IPS-NIHi11 (cell line): ENCODE measurements around the gene COX7A2.
A peak's percentile ranks its signal among the peaks of the same experiment; 100 is the strongest.

Experiments used
- DNase-seq: peaks from one replicate; pipeline ENCODE4 v3.0.0; 2012; ENCODE audit warnings: mixed read lengths, low spot score

Gene COX7A2

DNA sequence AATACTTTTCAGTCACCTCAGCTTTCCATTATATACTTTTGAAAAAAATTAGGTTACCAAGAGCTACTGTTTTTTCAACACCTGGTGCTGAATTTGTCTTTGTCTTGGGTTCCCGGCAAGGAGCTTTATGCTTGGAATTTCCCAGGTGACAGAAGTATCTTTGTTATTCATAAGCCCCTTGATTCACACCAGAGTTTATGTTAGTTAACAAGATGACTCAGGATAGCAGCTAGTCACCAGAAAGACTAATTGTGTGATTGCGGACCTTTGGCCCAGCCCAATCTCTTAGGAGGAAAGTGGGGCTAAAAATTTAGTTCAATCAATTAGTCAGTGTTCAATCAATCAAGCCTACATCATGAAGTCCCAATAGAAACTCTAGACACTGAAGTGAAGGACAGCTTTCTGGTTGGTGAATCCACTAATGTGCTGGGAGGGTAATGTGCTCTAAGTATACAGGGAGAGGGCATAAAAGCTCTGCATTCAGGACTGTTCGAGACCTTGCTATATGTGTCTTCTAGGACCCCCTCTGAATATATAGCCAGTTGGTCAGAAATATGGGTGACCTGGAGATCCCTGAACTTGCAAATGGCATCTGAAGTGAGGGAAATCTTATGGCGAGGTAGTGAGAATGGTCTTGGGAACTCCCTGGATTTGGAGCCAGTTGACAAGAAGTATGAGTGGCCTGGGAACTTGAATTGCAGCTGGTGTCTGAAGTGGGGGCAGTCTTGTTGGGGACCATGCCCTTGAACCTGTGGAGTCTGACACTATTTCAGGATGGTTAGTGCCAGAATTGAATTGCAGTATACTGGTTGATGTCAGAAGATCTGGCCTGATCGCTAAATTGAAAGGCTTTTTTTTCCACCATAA is 24.8 kb upstream of the COX7A2 start:
- DNase-seq: peak; percentile 33

DNA sequence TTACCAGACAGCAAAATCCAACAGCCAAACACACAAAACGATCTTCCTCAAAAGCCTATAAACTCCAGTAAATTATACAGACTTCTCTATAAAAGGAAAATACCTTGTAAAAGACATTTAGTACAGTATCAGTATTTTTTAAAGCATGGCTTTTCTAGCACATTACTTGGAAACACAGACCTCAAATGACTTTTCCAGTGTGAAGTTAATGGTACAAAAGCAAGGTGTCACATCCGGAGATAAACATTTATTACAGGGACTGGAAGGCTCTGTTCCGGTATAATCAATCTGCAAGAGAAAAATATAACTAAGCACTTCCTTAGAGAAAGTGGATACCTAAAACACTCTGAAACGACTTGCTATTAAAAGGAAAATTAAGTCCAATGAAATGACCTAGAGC is 23.9 kb upstream of the COX7A2 start:
- DNase-seq: no peak

DNA sequence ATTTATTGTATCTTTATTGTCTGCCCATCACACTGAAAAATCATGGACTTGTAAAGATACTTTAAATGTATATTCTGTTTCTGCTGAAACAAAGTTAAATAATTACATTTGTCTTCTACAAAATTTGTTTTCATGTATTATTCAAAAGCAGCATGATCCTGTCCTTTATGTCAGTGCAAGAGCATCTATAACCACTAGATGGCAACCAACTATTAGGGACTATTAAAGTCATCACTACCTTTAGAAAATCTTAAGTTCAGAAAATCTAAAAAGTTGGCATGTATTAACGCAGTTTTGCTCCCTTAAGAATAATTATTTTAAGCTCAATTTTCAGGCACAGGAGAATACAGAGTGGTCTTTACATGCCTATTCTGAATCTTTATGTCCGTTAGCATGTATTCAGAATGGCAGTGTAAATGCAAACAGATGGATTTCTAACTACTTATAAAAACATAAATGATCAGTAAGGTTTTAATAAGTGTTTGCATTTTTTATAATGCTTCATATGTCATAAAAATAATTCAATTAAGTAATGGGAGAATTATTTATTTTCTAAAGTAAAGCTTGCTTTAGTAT is 23.2 kb upstream of the COX7A2 start:
- DNase-seq: peak; percentile 32

DNA sequence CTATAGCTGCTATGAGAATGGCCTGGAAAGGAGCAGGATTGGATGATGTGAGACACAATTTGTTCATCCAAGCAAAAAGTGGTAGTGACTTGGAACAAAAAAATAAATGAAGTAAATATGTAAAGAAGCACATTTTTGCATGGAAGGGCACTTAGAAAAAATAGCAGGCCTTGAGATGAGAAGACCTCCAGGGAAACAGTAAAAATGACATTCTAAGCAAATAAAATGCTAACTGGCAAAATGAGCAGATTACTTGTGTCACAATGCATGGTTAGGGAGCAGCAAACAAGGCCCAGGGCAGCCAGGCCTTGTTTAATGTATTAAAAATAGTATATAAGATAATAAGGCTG is 19.8 kb upstream of the COX7A2 start:
- DNase-seq: no peak

DNA sequence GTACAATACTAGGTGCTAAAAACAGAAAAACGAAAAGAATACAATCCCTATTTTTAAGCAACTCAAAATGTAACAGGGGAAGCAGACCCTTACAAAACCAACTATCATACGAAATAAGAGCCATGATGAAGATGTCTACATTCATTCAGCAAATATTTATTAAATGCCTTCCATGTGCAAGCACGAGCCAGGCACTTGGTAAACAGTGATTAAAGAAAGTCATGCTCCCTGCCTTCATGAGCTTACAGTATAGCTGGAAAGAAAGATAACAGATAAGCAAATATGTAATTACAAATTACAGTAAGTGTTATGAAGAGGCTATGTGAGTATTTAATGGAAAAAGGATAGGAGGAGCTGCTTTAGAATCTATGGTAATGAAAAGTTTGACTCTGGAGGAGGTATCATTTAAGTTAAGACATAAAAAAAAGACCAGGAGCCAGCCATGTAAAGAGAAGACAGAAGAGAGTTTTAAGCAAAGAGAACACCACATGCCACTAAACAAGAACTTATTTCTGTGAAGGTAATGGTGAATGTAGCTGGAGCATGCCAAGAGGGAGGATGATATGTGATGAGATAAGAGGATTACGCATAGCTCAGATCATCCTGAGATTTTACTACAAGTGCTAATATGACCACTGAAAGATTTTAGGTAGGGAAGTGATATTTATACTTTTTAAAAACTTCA is 19.3 kb upstream of the COX7A2 start:
- DNase-seq: no peak

DNA sequence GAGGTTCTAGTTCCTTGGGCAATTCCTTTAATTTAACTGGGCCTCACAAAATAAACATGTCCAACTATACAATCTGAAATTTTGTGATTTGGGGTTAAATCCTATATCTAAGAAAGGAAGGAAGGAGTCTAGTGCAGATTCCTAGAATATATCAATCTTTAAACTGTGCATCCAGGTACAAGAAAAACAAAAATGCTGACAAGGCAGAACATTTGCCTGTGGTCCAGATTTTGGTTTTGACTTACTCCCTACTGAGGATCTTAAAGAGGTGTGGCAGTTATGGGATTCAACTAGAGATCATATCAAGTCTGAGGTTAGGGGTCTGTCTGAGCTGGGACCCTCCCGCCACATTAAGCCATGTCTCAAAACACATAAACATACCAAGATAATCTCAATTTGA is 17.7 kb upstream of the COX7A2 start:
- no peak for DNase-seq

DNA sequence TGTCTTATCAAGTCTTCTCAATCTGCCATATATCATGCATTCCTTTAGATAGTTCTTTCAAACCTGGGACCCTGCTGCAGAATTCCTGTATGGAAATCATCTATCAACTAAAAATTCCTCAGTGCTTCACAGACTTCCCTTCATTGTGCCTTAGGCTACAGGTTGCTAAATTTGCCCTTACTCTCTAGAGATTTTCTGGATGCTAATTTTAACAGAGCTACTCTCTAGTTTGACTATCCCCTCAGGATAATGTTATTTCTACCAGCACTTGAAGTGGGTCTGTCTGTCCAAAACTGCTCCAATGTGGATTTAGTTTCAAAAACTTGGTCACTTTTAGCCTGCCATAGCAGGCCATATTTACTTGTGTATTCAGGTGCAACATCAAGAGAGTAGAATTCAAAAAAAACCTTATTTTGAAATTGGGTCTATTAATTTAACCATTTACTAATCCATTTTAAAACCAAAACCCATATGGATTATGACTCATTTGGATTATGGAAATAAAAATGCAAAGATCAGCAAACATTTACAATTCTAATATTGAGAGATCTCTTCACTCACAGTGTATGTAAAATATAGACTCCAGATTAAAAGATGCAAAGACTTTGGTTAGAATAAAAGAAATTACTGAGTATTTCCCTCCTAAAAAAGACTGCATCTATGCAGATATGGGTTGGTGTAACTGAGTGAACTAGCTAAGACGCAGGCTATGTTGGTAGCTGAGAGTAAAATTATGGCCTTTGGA is 13.9 kb upstream of the COX7A2 start:
- no peak for DNase-seq

DNA sequence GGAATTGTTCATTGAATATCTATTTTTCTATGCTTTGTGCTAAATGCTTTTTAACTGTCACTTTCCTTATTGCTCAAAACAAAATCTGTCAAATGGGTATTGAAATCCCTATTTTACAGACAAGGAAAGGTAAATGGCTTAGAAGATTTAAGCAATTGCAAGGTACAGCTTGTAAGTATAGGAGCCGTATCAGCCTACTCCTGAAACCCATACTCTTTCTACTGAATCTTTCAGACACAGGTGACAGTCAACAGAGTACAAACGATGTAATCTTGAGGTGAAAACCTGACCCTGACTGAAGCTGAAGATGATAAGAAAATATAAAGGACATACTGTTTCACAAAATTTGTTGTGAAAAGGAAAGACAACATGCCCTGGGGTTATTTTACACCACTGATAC is 7.0 kb upstream of the COX7A2 start:
- DNase-seq: no peak

DNA sequence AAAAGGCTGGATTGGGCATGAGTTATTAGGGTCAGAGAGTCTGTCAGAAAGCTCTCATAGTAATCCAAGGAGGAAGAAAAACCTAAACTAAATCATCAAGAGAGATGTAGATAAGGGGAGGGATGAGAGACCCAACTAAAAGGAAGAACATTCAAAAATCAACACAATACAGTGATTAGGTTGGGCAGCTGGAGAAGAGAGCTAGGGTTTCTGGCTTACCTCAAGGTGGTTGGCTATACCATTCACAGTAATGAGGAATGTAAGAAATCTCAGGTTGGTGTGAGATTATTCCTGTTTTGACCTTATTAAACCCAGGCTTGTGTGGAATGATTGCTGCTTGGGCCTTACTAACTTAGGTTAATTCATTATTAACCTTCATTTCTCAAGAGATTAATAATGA is 6.2 kb upstream of the COX7A2 start:
- DNase-seq: no peak

DNA sequence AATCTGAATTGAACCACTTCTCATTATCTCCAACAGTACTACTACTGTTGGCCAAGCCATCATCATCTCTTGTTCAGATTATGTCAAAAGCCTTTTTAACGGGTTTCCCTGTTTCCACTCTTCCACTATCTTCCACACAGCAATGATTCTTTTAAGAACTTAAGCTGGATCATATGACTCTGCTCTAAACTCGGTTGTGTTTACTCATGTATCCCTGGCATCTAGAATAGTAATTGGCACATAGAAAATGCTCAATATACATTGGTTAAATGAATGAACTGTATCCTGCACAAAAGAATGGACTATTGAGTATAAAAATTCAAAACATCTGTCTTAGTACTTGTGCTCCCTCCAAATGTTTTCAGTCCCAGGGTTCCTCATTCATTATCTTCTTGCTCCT is 2.8 kb upstream of the COX7A2 start:
- DNase-seq: no peak

DNA sequence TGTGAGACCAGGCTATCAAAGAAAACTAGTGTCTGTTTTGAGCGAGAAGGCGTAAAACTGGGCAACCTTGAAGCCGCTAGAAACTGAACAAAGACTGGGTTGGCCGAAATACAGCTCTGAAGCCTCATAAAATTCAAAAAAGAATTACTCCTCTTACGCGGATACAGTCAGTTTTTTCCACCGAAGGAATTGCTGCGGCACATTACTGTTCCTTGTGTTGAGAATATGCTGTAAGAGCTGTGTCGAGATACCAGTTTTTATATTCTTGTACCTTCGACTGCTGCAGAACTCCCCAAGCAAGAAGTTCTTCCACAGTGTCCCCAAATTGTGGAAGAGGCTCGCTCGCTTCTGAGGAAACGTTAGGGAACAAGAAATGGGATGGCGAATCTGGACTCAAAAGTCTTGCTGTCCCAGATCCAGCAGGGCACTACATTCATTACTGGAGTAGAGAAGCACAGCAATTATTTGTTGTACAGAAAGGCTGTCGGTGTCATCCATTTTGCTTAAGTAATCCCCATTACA is 523 bp upstream of the COX7A2 start:
- DNase-seq: no peak

DNA sequence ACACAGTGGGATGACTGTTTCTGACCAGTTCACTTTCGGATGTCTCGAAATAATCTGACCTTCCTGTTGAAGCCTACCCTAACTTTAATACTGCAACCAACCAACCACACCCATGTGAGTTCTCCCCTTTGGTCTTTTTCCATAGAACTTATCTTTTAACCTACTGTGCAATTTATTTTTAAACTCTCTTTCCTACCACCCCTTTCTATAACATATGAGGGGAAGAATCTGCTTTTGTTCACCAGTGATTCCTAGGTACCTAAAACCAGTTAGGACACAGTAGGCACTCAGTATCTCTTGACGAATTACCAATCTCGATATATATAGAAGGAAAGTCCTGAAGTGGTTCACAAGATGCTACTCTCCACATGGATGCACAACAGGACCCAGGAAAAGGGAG is 7.0 kb downstream of the COX7A2 start:
- no peak for DNase-seq

DNA sequence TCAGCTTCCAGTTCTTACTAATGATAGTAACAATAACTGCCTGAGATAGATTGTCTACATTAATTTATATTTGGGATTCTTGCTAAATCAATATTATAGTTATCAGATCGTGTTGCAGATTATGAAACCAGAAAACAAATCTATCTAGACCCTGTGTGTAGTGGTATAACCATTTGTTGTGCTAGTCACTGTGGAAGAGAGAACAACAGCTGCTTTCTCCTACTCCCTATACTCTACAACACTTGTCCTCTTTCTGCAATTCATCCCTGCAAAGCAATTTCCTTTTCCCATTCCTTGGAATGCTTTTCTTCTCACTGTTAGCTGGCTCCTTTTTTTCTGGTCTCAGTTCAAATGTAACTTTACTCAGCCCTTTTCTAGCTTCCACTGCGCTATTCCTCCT is 8.3 kb downstream of the COX7A2 start:
- no peak for DNase-seq

DNA sequence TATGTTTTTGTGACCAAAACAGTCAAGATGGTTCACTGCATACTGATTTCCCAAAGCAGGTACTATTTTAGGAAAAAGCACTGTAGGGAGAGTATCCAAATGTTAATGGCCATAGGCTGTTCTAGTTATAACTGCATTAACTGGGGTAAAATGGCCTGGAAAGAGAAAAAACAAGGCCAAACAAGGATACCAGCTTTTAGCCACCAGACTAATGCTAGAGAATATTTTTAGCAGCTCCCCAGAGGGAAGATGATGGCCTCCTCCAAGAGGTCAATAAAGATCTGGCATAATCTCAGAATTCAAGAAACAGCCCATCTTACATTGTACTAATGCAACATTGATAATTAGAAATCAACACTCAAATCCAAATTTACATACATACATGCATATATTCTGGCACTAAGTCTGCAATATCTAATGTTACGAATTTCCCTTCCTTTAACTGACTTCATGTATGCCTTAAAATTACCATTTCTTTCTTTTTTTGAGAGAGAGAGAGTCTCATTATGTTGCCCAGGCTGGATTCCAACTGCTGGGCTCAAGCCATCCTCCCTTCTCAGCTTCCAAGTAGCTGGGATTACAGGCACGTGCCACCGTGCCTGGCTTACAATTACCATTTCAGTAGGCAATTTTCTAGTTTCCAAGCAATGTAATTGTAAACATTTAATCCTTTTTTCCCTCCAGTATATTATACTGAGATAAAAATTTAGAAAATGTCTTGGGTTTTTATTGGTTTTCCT is 9.3 kb downstream of the COX7A2 start:
- DNase-seq: no peak

DNA sequence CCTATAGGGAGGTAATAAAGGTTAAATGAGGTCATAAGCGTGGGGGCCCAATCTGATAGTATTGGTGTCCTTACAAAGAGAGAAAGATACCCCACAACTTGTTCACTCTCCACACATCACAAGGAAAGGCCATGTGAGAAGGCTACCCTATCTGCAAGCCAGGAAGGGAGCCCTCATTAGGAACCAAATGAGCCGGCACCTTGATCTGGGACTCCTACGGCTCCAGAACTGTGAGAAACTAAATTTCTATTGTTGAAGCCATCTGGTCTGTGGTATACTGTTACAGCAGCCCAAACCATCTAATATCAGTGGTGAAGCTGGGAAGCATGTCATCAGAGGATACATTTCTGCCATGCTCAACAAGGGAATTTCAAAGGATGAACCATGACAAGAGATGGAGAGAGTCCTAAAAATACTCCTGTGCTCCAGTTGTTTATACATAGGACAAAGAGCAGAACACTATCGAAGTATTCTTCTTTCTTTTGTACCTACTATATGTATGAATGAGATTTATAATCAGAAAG is 10.4 kb downstream of the COX7A2 start:
- DNase-seq: no peak

DNA sequence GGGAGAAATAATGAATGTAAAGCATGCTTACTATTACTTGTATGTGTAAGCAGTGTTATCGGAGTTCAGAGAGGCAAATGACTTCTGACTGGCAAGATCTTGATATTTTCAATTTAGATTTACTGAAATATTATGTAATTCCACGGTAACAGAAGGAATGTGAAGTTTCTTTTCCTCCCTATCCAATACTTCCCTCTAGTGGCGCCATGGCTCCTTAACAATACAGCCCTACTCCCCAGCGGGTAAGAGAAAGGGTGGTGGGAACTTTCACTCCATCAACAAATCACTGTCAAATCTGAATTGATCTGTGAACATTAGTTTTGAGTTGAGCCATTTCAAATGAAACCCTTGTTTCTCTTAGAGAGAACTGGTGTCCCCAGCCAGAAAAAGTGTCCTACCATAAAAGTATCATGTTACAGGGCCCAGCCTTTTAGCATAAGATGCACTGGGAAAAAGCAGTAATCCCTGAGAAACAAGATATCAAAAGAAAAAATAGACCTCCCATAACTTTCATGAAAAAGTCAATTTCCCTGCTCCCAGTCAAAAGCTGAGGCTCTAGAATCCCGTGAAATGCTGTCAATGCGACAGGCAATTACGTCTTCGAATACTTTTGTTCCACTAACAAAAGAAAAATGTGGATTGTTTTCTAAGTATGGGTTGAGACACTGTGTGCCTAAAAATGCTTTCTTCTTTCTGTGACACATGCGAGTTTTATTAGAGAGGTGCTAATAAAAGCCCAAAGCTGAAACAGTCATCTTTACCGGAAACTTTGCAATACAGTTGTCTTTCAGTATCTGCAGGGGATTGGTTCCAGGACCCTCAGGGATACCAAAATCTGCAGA is 12.9 kb downstream of the COX7A2 start:
- peak; percentile 57 for DNase-seq

DNA sequence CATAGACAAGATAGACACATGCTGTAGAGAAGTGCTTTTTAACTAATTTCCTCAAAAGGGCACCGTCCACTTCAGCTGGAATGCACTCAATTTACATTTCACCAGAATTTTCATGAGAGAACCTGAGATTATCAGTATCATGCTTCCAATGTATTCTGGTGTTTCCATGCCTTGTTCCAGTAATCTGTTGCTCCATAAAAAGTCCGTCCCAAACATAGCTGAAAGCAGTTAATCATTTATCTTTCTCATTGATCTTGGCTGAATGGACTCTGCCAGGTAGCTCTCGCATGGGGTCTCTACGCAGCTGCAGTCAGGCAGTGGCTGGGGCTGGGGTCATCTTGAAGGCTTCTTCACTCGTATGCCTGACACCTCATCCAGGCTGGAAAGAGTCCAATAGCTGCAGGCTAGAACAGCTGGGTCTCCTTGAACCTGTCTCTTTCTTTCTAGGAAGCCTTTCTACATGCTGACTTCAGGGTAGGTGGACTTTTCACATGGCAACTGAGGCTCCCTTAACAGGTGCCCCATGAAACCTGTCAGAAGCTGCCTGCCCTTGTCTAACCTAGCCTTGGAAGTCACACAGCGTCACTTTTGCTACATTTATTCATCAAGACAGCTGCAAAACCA is 19.2 kb downstream of the COX7A2 start:
- DNase-seq: no peak

DNA sequence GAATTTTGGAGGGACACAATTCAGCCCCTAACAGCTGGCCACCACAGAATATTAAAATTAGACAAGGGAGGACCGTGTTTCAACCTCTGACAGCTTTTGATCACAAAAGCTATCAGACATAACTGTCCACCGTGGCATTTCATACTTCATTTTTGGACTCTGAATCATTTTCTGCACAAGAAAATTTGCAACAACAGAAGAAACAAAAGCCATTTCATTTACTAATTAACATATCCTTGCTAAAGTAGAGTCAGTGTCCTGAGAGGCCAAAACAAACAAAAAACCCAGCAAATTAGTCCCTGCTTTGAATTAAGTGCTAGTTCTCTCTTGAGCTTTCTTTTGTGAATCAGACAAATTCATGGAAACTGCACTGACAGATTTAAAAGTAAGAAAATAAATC is 20.2 kb downstream of the COX7A2 start:
- DNase-seq: no peak

DNA sequence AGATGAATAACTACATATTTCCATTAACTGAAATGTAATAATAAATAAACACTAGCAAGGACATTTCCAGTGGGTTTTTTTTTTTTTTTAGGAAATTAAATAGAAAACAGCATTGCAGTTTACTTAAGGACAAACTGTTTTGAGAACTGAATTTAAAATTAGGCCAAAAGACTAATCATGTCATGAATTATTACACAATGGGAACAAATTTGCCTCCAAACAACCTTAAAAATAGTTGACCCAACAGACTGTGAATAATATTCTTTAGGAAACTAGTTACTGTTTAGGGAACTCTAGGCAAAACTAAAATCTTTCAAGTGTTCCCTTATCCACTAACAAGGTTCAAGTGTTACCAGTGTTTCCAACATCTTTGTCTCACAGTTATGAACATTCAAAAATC is 21.3 kb downstream of the COX7A2 start:
- DNase-seq: no peak

DNA sequence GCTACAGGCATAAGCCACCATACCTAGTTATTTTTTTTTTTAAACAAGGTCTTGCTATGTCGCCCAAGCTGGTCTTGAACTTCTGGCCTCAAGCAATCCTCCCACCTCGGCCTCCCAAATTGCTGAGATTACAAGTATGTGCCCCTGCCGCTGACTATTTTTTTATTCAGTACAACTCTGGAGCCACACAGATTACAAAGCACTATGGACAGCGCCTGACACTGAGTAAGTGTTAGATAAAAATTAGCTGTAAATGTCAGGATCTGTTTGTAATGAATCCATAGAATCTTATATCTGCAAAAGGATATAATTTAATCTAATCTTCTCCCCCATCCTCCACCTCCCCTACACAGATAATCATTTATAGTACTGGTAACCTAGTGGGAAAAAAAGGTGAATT is 22.5 kb downstream of the COX7A2 start:
- no peak for DNase-seq
